ENCODE results near the gene ZNF569.
A peak's percentile ranks its signal among the peaks of the same experiment; 100 is the strongest.
"Not testable (repeated sequence)": the region's sequence is repeated elsewhere in the genome, so short reads cannot be mapped to it uniquely, and the experiment has no call there.

ZNF569 gene

GRCh38 chr19:37401078-37401477 is 66.2 kb downstream of the ZNF569 start:
- no peak for DNase-seq (ENCODE audit: low read depth)

GRCh38 chr19:37391399-37391798 is 75.8 kb downstream of the ZNF569 start:
- not testable (repeated sequence) for DNase-seq (ENCODE audit: low read depth)

- DNase-seq (ENCODE audit: low read depth), result no peak
These were observed 78.0 kb downstream of the ZNF569 start for GRCh38 chr19:37389234-37389633.

- peak; percentile 85 for DNase-seq (ENCODE audit: low read depth)
These were observed 96.2 kb downstream of the ZNF569 start, which contains the start of gene ZNF527 for GRCh38 chr19:37370880-37371661. Gene ZNF527 (plus strand): TSS chr19:37371099. CDS start chr19:37374199, 3,100 bp downstream.

GRCh38 chr19:37370386-37370879 is 96.8 kb downstream of the ZNF569 start:
- DNase-seq (ENCODE audit: low read depth), result not testable (repeated sequence)

- no peak for DNase-seq (ENCODE audit: low read depth)
These were observed 104.5 kb downstream of the ZNF569 start for GRCh38 chr19:37362733-37363132.

- peak; percentile 49 for DNase-seq (ENCODE audit: low read depth)
These were observed 105.2 kb downstream of the ZNF569 start for GRCh38 chr19:37361994-37362393.
